Brain microvascular endothelial cell (primary cell): Measurements from ENCODE around the gene IRF4.

ENCODE experiments used
- DNase-seq: peaks from one replicate; pipeline ENCODE4 v3.0.0-alpha.2; 2020
- H3K27ac ChIP-seq: fragments of 250-450 bp; sonication (Bioruptor Pico); 2 replicates; pipeline ENCODE4 v1.5.1; 2020; ENCODE audit warnings: mild to moderate bottlenecking, moderate library complexity
- H3K27me3 ChIP-seq: fragments of 250-450 bp; sonication (Bioruptor Pico); replicated peaks from 2 replicates; pipeline ENCODE4 v1.5.1; 2020; ENCODE audit warnings: mild to moderate bottlenecking
- H3K36me3 ChIP-seq: fragments of 250-450 bp; sonication (Bioruptor Pico); replicated peaks from 2 replicates; pipeline ENCODE4 v1.5.1; 2020; ENCODE audit warnings: mild to moderate bottlenecking
- H3K4me3 ChIP-seq: 2 replicates; pipeline ENCODE4 v1.5.1; 2011; ENCODE audit warnings: low read depth, mild to moderate bottlenecking, control low read depth, low read length, moderate library complexity
- in situ Hi-C: cut with HindIII; loops from 2 replicates; pipeline ENCODE4 v1.10.0; 2017; ENCODE audit warnings: low sequenced_read_pairs, low pct_ligation_motif_present
- TF ChIP-seq, protein P1 (sequence below): IDR thresholded peaks from 2 replicates; pipeline ENCODE4 v1.5.1; 2011; ENCODE audit warnings: low read depth, mild to moderate bottlenecking, moderate library complexity, low read length, control low read depth, inconsistent platforms; ENCODE audit errors: missing control alignments

The IRF4 gene

DNA sequence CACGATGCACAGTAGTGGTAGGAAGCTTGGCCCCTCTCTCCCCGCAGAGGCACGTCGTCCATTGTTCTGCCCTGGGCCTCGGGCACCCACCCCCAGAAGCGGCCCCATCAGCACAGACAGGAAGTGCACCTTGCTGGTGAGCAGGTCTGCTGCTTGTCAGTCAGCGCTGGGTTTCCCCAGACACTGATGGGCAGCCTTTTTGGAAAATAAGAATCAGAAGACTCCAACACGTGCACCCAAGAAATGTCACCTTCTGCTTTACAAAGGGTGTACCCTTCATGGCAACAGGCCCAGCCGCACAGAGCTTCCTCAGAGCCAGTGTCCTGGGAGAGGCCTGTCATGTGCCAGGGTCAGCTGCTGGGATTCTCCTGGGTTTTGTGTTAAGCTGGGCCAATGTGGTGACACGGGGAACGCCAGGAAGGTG, 34.7 kb upstream of the IRF4 start:
- H3K4me3 ChIP-seq: no peak overlapping the region
- no peaks in the 10 kb centered on the region for H3K27me3 ChIP-seq
- in situ Hi-C loops: no loop called here
- no peak overlapping the region for H3K27ac ChIP-seq
- no peak for DNase-seq
- TF ChIP-seq, protein P1, sequence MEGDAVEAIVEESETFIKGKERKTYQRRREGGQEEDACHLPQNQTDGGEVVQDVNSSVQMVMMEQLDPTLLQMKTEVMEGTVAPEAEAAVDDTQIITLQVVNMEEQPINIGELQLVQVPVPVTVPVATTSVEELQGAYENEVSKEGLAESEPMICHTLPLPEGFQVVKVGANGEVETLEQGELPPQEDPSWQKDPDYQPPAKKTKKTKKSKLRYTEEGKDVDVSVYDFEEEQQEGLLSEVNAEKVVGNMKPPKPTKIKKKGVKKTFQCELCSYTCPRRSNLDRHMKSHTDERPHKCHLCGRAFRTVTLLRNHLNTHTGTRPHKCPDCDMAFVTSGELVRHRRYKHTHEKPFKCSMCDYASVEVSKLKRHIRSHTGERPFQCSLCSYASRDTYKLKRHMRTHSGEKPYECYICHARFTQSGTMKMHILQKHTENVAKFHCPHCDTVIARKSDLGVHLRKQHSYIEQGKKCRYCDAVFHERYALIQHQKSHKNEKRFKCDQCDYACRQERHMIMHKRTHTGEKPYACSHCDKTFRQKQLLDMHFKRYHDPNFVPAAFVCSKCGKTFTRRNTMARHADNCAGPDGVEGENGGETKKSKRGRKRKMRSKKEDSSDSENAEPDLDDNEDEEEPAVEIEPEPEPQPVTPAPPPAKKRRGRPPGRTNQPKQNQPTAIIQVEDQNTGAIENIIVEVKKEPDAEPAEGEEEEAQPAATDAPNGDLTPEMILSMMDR: no peak
- H3K36me3 ChIP-seq: no peaks in the 10 kb centered on the region

DNA sequence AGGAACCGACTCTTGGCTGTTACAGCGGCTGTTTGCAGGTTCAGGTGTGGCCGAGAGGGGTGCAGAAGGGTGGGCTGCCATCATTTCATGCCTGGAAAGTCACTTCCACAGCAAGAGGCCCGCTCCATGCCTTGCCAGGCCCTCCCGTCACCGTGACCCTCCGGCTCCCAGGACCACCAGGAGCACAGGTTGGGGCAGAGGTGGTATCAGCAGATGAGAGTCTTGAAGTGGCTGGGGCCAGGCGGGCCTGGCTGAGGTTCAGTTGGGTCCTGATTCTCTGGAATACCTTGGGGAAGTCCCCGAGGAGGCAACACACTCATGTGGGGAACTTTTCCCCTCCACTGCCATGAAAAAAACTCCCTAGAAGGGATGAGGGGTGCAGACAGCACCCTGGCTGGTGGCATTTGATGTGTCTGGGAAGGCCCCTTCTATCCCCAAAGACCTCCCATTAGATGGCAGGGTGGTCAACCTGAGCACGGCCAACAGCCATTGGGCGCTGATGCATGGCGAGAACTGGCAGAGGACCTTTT, 34.2 kb upstream of the IRF4 start:
- Histone ChIP-seq H3K4me3 (no peak overlapping the region), H3K36me3 (no peaks in the 10 kb centered on the region), H3K27me3 (no peaks in the 10 kb centered on the region), H3K27ac (no peak overlapping the region)
- TF ChIP-seq, protein P1: no peak
- in situ Hi-C loops: no loop called here
- no peak for DNase-seq

DNA sequence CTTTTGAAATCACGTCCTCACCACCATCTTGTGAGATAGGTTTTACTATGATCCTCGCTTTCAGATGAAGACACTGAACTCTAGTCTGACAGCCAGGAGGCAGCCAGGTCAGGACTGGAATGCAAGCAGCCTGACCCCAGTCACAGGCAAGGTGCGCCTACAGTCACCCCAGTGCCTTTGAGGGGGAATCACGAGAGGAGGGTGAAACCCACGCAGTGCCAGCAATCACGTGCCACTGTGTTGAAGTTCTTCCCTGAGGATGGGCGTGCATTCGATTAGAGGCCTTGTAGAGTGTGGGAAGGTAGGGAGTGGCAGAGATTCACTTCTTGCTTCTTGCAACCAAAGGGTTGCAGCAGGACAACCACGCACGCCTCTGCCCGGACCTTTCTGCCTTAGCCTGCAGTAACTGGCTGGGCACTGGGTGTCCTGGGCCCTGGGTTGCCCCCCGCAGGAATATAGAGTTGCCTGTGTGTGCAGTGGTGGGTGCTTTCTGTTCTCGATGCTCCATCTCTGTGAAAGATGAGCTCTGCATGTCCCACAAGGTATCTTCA, 33.7 kb upstream of the IRF4 start:
- TF ChIP-seq, protein P1: no peak
- no peaks in the 10 kb centered on the region for H3K36me3 ChIP-seq
- DNase-seq: no peak
- in situ Hi-C loops: no loop called here
- no peak overlapping the region for H3K27ac ChIP-seq
- H3K4me3 ChIP-seq: no peak overlapping the region
- H3K27me3 ChIP-seq: no peaks in the 10 kb centered on the region

GRCh38 chr6:358432-358831, 33.1 kb upstream of the IRF4 start:
- Histone ChIP-seq H3K27me3 (no peaks in the 10 kb centered on the region), H3K4me3 (no peak overlapping the region), H3K36me3 (no peaks in the 10 kb centered on the region), H3K27ac (no peak overlapping the region)
- in situ Hi-C loops: no loop called here
- DNase-seq: no peak
- TF ChIP-seq, protein P1: no peak

DNA sequence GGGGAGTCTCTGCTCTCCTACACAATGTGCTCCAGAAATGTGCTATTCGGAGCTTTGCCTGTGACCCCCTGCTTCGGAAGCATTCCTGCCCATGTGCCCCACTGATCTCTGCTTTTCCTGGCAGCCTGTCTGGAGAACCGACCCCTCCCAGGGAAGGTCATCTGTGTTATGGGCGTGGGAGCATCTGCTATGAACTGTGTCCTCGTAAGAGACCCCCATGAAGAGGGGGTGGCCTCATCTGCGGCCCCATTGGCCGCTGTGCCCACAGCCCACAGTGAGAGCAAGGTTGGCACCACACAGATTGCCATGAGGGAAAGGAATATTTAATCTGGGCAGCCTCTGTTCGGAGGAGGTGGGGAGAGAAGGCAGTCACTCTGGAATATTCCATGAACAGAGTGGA, 32.7 kb upstream of the IRF4 start:
- TF ChIP-seq, protein P1: no peak
- no peak overlapping the region for H3K4me3 ChIP-seq

More for the DNA sequence above, 32.7 kb upstream of the IRF4 start:
- in situ Hi-C loops: no loop called here
- no peaks in the 10 kb centered on the region for H3K36me3 ChIP-seq
- no peaks in the 10 kb centered on the region for H3K27me3 ChIP-seq
- H3K27ac ChIP-seq: no peak overlapping the region
- no peak for DNase-seq
